Measurements from ENCODE around the gene XRN2. TPM values are rescaled to one million over a fixed set of nuclear protein-coding genes. Genes with fewer than 3 reads are reported as not detected.

The XRN2 gene
- total and polyA plus RNA-seq, 4 donors, result 20.9 to 40.3 (median 25.2) TPM

GRCh38 chr20:21266191-21266536 lies 37.0 kb upstream of the XRN2 start:
- no peaks in the 10 kb centered on the region for H3K4me1 ChIP-seq (ENCODE audit: control insufficient read depth in 4 of 4, insufficient read depth in 4 of 4, low read length in 3 of 4)
- no peaks in the 10 kb centered on the region for H3K27me3 ChIP-seq (ENCODE audit: control insufficient read depth in 4 of 4, insufficient read depth in 4 of 4, low read length in 3 of 4)
- H3K9ac ChIP-seq (ENCODE audit: low read depth in 1 of 2, low read length in 2 of 2), result no peak overlapping the region
- no peak for DNase-seq (ENCODE audit: low spot score)
- H3K36me3 ChIP-seq (ENCODE audit: control insufficient read depth in 4 of 4, insufficient read depth in 3 of 4, low read depth in 1 of 4, low read length in 3 of 4), result no peaks in the 10 kb centered on the region
- no peak overlapping the region for H3K4me3 ChIP-seq (ENCODE audit: low read depth in 1 of 3, low read length in 3 of 3)
- WGBS, result 92% methylated on average over 5 of the region's 5 CpGs
- no peak overlapping the region for H3K27ac ChIP-seq (ENCODE audit: low read depth in 1 of 2, low read length in 2 of 2)
- TF ChIP-seq GABPA (IDR thresholded peaks at IDR 0.05 in 1 of 2, conservative IDR thresholded peaks at IDR 0.05 in 1 of 2) (no peak), HNF4A (conservative IDR thresholded peaks at IDR 0.05) (no peak), JUND (IDR thresholded peaks at IDR 0.05) (no peak), ATF3 (IDR thresholded peaks at IDR 0.05) (no peak), RXRA (IDR thresholded peaks at IDR 0.05) (no peak), REST (IDR thresholded peaks at IDR 0.05) (no peak), TAF1 (conservative IDR thresholded peaks at IDR 0.05) (no peak), NR2F2 (IDR thresholded peaks at IDR 0.05) (no peak), FOXA2 (IDR thresholded peaks at IDR 0.05) (no peak), RAD21 (IDR thresholded peaks at IDR 0.05) (no peak), SP1 (IDR thresholded peaks at IDR 0.05) (no peak), ZBTB33 (IDR thresholded peaks at IDR 0.05) (no peak), CTCF (IDR thresholded peaks at IDR 0.05; ENCODE audit: low read depth, low read length, missing input control) (no peak), EGR1 (IDR thresholded peaks at IDR 0.05; ENCODE audit: low read depth in 2 of 2) (no peak), MAX (IDR thresholded peaks at IDR 0.05) (no peak), FOXA1 (IDR thresholded peaks at IDR 0.05) (no peak)
- peaks cover 0 to 6% (median 5%) of the 10 kb centered on the region in 4 donors for H3K9me3 ChIP-seq (ENCODE audit: control insufficient read depth in 4 of 4, low read length in 3 of 4)

GRCh38 chr20:21269772-21270171 lies 33.4 kb upstream of the XRN2 start:
- Histone ChIP-seq H3K27me3 (ENCODE audit: control insufficient read depth in 4 of 4, insufficient read depth in 4 of 4, low read length in 3 of 4) (no peaks in the 10 kb centered on the region), H3K36me3 (ENCODE audit: control insufficient read depth in 4 of 4, insufficient read depth in 3 of 4, low read depth in 1 of 4, low read length in 3 of 4) (no peaks in the 10 kb centered on the region)
- 51% methylated on average over 2 of the region's 2 CpGs for whole genome bisulfite sequencing

More at GRCh38 chr20:21269772-21270171, 33.4 kb upstream of the XRN2 start:
- TF ChIP-seq FOXA2 (IDR thresholded peaks at IDR 0.05) (no peak), YY1 (IDR thresholded peaks at IDR 0.05) (no peak), CTCF (IDR thresholded peaks at IDR 0.05; ENCODE audit: low read depth, low read length, missing input control) (no peak), REST (IDR thresholded peaks at IDR 0.05) (no peak), FOXA1 (IDR thresholded peaks at IDR 0.05) (no peak), NR2F2 (IDR thresholded peaks at IDR 0.05) (no peak), JUND (IDR thresholded peaks at IDR 0.05) (no peak), MAX (IDR thresholded peaks at IDR 0.05) (no peak), HNF4A (conservative IDR thresholded peaks at IDR 0.05) (no peak), RAD21 (IDR thresholded peaks at IDR 0.05) (no peak), EGR1 (IDR thresholded peaks at IDR 0.05; ENCODE audit: low read depth in 2 of 2) (no peak)
- H3K9me3 ChIP-seq (ENCODE audit: control insufficient read depth in 4 of 4, low read length in 3 of 4), result peaks cover 0 to 6% (median 5%) of the 10 kb centered on the region in 4 donors
- DNase-seq (ENCODE audit: low spot score), result no peak
- no peak overlapping the region for H3K27ac ChIP-seq (ENCODE audit: low read depth in 1 of 2, low read length in 2 of 2)
- no peaks in the 10 kb centered on the region for H3K4me1 ChIP-seq (ENCODE audit: control insufficient read depth in 4 of 4, insufficient read depth in 4 of 4, low read length in 3 of 4)
- H3K4me3 ChIP-seq (ENCODE audit: low read depth in 1 of 3, low read length in 3 of 3), result no peak overlapping the region
- H3K9ac ChIP-seq (ENCODE audit: low read depth in 1 of 2, low read length in 2 of 2), result no peak overlapping the region

Measured in liver (tissue), 9 donors.